ENCODE measurements around the gene PRH1.

DNA sequence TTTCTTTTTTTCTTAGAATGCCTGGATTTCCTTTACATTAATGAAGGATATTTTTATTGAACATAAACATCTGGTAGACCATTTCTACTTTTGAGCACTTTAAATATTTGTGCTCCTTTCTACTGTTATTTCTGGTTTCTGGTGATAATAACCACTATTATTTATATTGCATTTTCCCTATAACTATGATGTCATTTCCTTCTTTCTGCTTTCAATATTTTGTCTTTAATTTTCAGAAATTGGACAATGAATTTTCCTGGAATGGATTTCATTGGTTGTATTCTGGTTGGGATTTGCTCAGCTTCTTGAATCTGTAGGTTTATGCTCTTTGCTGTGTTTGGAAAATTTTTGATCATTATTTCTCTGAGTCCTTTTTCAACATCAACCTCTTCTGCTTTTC, 5.2 kb upstream of the PRH1 start:
- TF ChIP-seq, protein P1, sequence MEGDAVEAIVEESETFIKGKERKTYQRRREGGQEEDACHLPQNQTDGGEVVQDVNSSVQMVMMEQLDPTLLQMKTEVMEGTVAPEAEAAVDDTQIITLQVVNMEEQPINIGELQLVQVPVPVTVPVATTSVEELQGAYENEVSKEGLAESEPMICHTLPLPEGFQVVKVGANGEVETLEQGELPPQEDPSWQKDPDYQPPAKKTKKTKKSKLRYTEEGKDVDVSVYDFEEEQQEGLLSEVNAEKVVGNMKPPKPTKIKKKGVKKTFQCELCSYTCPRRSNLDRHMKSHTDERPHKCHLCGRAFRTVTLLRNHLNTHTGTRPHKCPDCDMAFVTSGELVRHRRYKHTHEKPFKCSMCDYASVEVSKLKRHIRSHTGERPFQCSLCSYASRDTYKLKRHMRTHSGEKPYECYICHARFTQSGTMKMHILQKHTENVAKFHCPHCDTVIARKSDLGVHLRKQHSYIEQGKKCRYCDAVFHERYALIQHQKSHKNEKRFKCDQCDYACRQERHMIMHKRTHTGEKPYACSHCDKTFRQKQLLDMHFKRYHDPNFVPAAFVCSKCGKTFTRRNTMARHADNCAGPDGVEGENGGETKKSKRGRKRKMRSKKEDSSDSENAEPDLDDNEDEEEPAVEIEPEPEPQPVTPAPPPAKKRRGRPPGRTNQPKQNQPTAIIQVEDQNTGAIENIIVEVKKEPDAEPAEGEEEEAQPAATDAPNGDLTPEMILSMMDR (IDR thresholded peaks at IDR 0.05), result no peak
- no peak for TF ChIP-seq FOXP1 (CRISPR knock-in tag; IDR thresholded peaks at IDR 0.05; ENCODE audit: borderline replicate concordance)

All from WTC11 (cell line).